ENCODE data around the gene EDRF1. TPM values are rescaled to one million over a fixed set of nuclear protein-coding genes. Genes with fewer than 3 reads are reported as not detected.

Gene EDRF1
- total and polyA plus RNA-seq, 10 of the 15 experiments (the other 5 are each of a cell fraction or from before 2014, with no cell fraction given) = 16.8 to 99.7 (median 42.9) TPM

- in situ Hi-C loops (cut with MboI) = no loop called here
- no peak overlapping the region for H2AFZ ChIP-seq (ENCODE audit: control insufficient read depth, low read depth, low read length)
Measured at GRCh38 chr10:125693524-125693847, 26.0 kb upstream of the EDRF1 start.

More at GRCh38 chr10:125693524-125693847, 26.0 kb upstream of the EDRF1 start:
- Histone ChIP-seq H3K36me3 (ENCODE audit: control insufficient read depth in 2 of 2, insufficient read depth in 2 of 2, low read length in 1 of 2) (no peaks in the 10 kb centered on the region), H3K79me2 (ENCODE audit: control insufficient read depth, insufficient read depth, low read length) (no peaks in the 10 kb centered on the region), H3K4me2 (ENCODE audit: control insufficient read depth, insufficient read depth) (no peak overlapping the region), H3K9me3 (replicated peaks; ENCODE audit: control insufficient read depth, insufficient read depth, low read length) (no peaks in the 10 kb centered on the region), H3K27ac (ENCODE audit: control insufficient read depth, insufficient read depth) (no peak overlapping the region), H4K20me1 (ENCODE audit: control insufficient read depth, insufficient read depth) (no peaks in the 10 kb centered on the region), H3K4me1 (ENCODE audit: control insufficient read depth, insufficient read depth, low read length) (no peaks in the 10 kb centered on the region), H3K9ac (ENCODE audit: control insufficient read depth, insufficient read depth, low read length) (no peak overlapping the region), H3K4me3 (no peak overlapping the region), H3K27me3 (replicated peaks in 1 of 2; ENCODE audit: control insufficient read depth in 2 of 2, insufficient read depth in 2 of 2, low read length in 1 of 2) (peaks cover 0 to 2% of the 10 kb centered on the region in 2 experiments; a peak in 1 of 4 replicates)
- CTCF ChIA-PET = no interaction called here
- SMC1A ChIA-PET (ENCODE audit: uncharacterized antibody, unreplicated experiment) = no interaction called here
- intact Hi-C loops (cut with micrococcal nuclease; ENCODE audit: unreplicated experiment) = no loop called here
- WGBS (ENCODE audit: insufficient coverage, insufficient replicate concordance, low lambda C conversion rate, missing lambda C conversion rate) = 25% methylated on average over 2 of the region's 2 CpGs
- ATAC-seq (no peak), DNase-seq (ENCODE audit: low read depth, low spot score) (no peak), FAIRE-seq (no peak)
- BruUV-seq (replicated peaks) = no TSS peak
- POLR2A ChIA-PET = no interaction called here
- RAD21 ChIA-PET (ENCODE audit: unreplicated experiment) = no interaction called here
- TF ChIP-seq ATF3 (IDR thresholded peaks at IDR 0.05; ENCODE audit: borderline replicate concordance, extremely low read depth, low read depth, low read length) (no peak), E4F1 (IDR thresholded peaks at IDR 0.05; ENCODE audit: borderline replicate concordance, partially characterized antibody) (no peak), TCF3 (IDR thresholded peaks at IDR 0.05; ENCODE audit: borderline replicate concordance, insufficient read depth, low read depth, low read length) (no peak), ZNF622 (IDR thresholded peaks at IDR 0.05) (no peak), IRF3 (IDR thresholded peaks at IDR 0.05) (no peak), MXI1 (IDR thresholded peaks at IDR 0.05; ENCODE audit: low read depth, low read length) (no peak)

All from GM12878 (cell line).